HG02938 (cell line): ENCODE results near the gene IREB2.
"Not testable (repeated sequence)": the region's sequence is repeated elsewhere in the genome, so short reads cannot be mapped to it uniquely, and the experiment has no call there.

ENCODE experiments used
- ATAC-seq: cut with Tn5 transposase; IDR thresholded peaks from one replicate; pipeline ENCODE4 v1.9.1; 2021; ENCODE audit warnings: mild to moderate bottlenecking, moderate library complexity; ENCODE audit not compliant: unreplicated experiment

Gene IREB2, protein sequence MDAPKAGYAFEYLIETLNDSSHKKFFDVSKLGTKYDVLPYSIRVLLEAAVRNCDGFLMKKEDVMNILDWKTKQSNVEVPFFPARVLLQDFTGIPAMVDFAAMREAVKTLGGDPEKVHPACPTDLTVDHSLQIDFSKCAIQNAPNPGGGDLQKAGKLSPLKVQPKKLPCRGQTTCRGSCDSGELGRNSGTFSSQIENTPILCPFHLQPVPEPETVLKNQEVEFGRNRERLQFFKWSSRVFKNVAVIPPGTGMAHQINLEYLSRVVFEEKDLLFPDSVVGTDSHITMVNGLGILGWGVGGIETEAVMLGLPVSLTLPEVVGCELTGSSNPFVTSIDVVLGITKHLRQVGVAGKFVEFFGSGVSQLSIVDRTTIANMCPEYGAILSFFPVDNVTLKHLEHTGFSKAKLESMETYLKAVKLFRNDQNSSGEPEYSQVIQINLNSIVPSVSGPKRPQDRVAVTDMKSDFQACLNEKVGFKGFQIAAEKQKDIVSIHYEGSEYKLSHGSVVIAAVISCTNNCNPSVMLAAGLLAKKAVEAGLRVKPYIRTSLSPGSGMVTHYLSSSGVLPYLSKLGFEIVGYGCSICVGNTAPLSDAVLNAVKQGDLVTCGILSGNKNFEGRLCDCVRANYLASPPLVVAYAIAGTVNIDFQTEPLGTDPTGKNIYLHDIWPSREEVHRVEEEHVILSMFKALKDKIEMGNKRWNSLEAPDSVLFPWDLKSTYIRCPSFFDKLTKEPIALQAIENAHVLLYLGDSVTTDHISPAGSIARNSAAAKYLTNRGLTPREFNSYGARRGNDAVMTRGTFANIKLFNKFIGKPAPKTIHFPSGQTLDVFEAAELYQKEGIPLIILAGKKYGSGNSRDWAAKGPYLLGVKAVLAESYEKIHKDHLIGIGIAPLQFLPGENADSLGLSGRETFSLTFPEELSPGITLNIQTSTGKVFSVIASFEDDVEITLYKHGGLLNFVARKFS

GRCh38 chr15:78437762-78438618 is at the start of gene IREB2:
IREB2 (plus strand) TSS chr15:78438216; CDS start chr15:78438338, 122 bp downstream.
- ATAC-seq: peak; percentile 78

- ATAC-seq: no peak
These were observed 49.2 kb upstream of the IREB2 start for GRCh38 chr15:78388865-78389264.

- ATAC-seq: no peak
These were observed 48.7 kb upstream of the IREB2 start for GRCh38 chr15:78389322-78389721.

DNA sequence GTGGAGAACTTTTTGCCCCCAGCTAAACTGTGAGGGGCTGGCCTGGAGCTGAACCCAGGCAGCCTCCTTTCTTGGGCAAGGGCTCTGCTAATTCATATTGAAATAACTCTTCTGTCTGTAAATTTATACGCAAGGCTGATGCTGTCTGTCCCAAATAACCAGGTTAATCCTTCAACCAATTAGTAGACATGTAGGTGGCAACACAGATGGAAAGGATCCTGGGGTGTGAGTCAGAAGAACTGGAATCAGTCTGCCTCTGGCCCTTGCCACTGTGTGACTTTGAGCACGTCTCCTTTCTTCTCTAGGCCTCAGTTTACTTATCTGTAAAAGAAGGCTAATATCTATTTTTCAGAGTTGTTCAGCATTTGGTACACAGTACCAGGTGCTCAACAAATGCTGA is 48.3 kb upstream of the IREB2 start:
- ATAC-seq: no peak

DNA sequence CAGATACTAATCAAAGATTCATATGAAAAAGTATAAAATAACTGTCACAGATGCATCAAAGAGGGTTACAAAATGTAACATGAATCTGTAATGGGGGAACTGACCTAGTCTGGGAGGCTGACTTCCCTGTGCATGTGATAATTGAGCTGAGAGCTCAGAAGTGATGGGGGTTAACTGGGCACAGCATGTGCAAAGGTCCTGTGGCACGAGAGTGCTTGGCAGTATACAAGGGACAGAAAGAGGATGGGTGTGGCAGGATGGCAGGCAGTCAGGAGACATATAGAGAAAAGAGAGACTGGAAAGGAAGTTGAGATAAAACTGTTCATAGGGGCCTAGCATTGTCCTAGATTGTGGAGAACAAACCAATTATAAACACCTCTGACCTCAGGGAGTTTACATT is 47.8 kb upstream of the IREB2 start:
- ATAC-seq: no peak

- ATAC-seq: no peak
These were observed 47.2 kb upstream of the IREB2 start for GRCh38 chr15:78390826-78391225.

DNA sequence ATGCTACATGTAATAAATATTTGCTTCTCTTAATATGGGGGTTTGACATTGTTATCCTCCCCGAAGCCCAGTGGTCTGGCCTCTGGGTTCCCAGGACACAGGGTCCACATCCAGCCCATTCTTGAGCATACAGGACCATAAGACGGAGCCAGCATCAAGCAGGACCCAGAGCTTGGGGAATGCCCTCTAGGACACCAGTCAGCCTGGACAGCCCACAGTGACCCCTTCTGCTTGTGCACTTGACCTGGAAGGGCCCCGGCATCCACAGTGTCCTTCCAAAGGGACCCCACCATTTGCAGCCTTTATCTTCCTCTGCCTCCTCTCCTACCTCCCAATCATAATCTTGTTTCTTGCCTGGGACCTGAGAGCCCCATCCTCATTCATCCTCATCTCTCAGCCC is 46.2 kb upstream of the IREB2 start:
- no peak for ATAC-seq

- ATAC-seq: no peak
These were observed 45.6 kb upstream of the IREB2 start for GRCh38 chr15:78392430-78392829.

DNA sequence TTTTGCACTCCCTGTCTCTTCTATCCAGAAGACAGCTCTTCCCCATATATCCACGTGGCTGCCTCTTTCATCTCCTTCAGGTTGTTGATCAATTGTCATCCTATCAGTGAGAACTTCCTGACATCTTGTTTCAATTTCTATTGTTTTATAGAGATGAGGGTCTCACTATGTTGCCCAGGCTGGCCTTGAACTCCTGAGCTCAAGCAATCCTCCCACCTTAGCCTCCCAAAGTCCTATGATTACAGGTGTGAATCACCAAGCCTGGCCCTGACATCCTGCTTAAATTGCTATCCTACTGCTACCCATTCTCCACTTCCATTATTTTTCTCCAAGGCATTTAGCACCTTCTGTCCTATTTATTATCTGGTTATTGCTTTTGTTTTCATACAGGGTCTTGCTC is 44.9 kb upstream of the IREB2 start:
- ATAC-seq: no peak

DNA sequence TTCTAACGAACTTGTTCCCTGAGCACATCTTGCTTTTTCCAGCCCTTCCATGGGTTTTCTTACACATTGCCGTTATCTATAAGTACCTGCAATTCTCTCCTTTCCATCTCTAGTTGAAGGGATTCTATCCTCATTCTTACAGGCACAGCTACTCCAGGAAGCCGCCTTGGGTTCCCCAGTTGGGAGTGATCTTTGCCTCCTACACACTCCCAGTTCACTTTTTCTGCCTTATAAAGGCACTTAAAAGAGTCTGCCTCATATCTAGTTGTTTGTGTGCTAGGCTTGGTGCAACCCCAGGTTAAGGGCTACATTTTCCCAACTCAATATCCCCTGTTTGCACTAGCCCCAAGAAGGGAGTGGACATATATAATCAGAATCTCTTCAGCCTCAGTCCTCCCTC is 44.0 kb upstream of the IREB2 start:
- no peak for ATAC-seq

DNA sequence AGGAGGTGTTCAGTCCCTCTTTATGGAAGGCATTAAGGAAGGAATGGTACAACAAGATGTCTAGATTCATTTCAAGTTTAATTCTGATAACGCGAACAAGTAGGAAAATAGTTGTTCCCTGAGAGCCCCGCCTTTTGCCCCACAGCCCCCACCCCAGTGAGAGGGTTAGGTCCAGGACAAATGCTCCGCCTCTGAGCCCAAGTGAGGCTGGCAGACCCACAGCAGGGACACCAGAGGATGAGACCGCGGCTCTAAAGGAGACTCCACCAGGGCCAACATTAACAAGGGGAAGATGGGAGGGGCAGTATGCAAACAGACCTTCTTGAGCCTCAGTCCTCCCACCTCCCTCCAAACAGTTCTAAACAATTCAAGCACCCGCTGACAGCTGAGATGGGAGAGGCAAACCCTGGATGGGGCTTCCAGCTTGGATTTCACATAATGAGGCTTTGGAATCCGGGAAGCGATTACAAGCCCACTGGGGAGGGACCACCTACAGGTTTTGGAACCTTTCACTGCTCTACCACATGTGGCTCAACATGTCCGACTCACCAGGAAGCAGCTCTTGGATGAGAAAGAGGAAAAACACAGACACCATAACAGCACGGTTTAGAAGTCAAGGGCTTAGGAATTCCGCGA is 42.9 kb upstream of the IREB2 start:
- no peak for ATAC-seq

- ATAC-seq: no peak
These were observed 41.7 kb upstream of the IREB2 start for GRCh38 chr15:78396186-78396814.

DNA sequence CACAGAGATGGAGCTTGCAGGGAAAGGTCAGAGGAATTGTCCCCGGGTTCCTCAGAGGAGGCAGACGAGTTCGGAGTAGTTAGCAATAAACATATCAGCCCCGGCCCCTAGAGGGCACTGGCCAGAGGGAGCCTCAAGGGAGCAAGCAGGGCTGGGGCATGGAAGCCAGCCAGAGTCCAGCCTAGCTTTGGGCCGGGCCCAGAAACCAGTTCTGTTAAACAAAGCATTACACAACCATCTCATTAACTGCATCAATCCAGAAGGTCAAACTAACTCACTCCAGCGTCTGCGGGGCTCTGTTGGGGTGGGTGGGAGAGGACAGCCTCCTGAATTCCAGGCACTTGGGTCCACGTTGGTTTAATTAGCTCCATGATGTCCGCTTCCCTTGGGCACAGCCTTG is 41.0 kb upstream of the IREB2 start:
- ATAC-seq: no peak

DNA sequence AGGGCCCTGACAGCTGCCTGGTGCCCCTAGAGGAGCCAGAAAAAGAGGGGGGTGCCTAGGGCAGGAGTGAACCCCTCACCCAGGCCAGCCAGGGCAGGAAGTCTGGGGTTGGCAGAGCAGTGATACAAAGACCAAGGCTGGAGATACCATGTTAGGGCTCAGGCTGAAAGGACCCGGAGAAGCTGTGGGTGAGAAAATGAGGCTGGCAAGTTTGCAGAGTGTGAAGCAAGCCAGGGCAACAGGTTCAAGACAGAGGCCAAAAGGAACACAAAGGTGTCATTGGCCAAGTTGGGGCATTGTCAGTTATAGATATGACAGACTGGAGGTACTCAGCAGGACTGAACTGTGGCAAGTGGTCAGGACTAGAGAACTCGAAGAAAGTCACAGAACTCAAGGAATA is 40.6 kb upstream of the IREB2 start:
- no peak for ATAC-seq

DNA sequence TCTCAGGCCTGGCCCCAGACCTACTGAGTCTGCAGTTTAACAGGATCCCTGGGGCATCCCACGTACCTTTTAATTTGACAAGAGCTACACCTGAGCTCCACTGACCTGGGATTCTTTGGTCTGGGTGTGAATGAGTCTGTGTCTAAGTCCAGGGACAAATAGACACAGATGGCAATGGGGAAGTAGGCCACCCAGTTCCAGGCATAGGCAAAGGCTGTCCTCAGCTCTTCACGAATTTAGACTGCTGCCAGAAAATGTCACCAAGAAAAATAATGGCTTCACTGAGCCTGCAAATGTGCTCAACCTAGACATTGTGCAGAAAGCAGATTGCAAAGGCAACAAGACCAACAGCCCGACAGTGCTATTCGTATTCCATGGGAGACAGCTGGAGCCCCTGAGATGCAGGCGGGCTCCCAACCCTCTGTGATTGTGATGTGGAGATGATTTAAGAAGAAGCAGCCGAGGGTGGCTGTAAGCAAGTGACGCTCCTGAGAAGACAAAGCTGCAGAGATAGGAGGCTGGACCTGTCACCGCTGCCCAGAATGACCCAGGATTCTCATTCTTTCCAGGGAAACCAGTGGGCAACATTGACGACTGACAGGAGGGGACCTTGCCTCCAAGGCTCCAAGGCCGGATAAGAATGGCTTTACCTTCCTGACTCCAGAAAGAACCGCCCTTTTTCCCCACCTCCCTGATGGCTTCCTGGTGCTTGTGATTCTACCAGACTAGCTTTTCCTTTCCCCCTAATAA is 39.8 kb upstream of the IREB2 start:
- ATAC-seq: no peak

DNA sequence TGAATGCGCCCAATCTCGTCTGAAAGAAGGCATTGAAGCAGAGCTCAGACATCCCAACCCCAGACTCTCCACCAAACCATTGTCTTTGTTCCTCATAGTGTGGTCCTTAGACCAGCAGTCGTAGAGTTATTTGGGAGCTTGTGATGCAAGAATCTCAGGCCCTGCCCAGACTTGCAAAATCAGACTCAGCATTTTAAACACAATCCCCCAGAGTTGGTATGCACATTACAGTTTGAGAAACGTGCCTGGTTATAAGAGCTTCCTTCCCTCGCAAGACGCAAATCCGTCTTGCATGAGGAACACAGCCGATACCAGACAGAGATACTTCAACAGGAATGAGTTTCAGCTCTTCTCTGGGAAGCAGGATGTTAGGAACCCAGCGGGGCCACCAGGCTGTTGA is 38.9 kb upstream of the IREB2 start:
- ATAC-seq: no peak

DNA sequence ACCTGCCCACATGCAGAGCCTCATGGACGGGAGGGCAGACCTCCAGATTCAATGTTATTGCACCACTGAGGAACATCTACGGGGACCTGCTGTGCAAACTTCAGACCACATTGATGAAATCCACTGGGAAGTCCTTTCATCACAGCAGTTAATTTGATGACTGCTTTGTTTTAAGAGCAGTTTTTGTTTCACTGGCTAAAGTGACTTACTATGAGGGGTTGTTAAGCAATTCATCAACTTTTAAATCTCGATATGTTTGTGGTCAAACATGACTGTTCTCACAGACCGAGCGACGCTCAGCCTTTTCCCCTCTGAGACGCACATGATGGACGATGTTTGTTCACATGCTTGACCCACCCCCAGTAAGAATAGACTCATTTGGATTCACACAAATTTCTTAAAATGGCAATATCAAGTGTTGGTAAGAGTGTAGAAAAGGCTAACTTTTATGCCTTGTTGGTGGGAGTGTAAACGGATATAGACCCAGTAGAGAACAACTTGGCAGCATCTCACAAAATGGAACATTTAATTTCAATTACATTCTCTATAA is 35.9 kb upstream of the IREB2 start:
- no peak for ATAC-seq

- ATAC-seq: no peak
These were observed 33.9 kb upstream of the IREB2 start for GRCh38 chr15:78404125-78404524.

GRCh38 chr15:78404796-78405195 is 33.2 kb upstream of the IREB2 start:
- not testable (repeated sequence) for ATAC-seq
